HG02840 (cell line): ENCODE data around the gene HIGD2A.

Experiments used
- ATAC-seq: cut with Tn5 transposase; IDR thresholded peaks from one replicate; pipeline ENCODE4 v1.9.1; 2021; ENCODE audit warnings: mild to moderate bottlenecking, moderate library complexity, moderate number of reproducible peaks; ENCODE audit not compliant: unreplicated experiment, low FRiP score

The HIGD2A gene

DNA sequence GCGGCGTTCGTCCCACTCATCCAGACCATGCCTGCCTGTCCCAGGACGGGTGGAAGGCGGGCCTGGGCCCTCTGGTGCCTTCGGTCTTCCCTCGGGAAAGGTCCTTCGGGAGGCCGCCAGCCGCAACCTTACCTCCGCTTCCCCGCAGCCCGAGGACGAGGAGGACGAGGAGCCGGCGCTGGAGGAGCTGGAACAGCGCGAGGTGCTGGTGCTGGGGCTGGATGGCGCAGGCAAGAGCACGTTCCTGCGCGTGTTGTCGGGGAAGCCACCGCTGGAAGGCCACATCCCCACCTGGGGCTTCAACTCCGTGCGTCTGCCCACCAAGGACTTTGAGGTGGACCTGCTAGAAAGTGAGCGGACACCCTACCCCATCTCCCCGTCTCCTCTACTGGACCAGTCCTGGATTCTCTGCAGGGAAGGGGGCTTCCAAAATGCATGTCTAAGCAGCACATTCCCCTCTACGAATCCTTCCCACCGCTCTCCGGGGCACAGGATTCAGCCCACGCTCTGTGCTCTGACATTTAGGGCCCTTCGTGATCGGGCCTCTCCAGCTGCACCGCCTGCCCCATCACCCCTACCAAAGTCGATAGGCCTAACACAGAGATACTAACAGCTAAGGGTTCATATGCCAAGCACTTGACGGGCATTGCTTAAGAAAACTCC lies 22.2 kb upstream of the HIGD2A start:
- no peak for ATAC-seq

- no peak for ATAC-seq
Observed at GRCh38 chr5:176368726-176369125, 19.8 kb upstream of the HIGD2A start.

GRCh38 chr5:176369934-176370711 lies 18.4 kb upstream of the HIGD2A start:
- ATAC-seq, result no peak

- no peak for ATAC-seq
Observed at GRCh38 chr5:176371621-176372539, 16.7 kb upstream of the HIGD2A start.

DNA sequence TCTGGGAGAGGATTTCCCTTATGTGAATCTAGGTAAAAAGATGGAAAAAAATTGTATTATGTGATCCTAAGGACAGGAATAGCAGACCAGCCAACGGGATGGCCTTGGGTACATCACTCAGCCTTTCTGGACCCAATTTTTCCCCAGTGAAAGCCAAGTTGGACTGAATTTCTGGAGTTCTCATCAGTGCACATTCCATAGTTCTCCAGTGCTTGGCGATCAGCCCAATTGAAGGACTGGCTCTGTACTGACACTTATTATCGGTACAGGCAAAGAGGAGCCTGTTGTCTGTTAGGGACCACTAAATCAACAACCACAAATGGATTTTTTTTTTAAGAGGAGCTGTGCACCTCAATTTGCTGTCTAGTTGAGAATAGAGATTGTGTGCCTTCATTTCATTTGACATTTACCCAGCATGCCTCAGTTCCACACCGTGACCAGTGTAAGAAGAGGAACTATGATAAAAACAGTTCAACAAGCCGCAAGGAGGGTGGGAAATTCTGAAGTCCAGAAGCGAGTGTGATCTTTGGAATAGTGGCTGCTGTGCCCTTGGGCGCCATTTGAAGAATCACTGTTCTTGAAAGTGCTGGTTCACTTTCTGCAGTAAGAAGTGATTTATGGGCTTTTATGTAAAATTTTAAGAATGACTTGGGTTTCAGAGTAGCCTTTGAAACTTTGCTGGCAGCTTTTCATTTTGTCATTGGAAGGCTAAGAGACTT lies 15.3 kb upstream of the HIGD2A start:
- no peak for ATAC-seq

GRCh38 chr5:176379881-176380280 lies 8.7 kb upstream of the HIGD2A start:
- no peak for ATAC-seq

- ATAC-seq, result no peak
Observed at GRCh38 chr5:176381423-176381822, 7.1 kb upstream of the HIGD2A start.

DNA sequence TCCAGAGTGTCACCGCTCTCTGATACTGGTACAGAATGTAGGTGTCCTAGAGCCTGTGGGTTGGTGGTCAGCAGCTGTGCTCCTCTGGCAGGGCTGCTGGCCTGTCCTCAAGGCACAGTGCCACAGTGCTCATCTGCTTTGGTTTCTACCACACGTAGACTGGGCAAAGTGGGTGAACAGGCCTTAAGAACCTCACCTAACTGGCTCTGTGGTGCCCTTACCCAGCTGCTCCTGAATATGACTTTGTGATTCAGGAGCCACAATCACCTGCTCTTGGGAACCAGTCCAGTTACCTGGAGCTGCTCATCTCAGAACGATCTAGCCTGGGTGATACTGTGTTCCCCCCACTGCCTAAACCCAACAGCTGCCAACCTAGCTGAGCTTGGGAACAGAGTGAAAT lies 6.6 kb upstream of the HIGD2A start:
- no peak for ATAC-seq

- no peak for ATAC-seq
Observed at GRCh38 chr5:176382721-176383120, 5.8 kb upstream of the HIGD2A start.

DNA sequence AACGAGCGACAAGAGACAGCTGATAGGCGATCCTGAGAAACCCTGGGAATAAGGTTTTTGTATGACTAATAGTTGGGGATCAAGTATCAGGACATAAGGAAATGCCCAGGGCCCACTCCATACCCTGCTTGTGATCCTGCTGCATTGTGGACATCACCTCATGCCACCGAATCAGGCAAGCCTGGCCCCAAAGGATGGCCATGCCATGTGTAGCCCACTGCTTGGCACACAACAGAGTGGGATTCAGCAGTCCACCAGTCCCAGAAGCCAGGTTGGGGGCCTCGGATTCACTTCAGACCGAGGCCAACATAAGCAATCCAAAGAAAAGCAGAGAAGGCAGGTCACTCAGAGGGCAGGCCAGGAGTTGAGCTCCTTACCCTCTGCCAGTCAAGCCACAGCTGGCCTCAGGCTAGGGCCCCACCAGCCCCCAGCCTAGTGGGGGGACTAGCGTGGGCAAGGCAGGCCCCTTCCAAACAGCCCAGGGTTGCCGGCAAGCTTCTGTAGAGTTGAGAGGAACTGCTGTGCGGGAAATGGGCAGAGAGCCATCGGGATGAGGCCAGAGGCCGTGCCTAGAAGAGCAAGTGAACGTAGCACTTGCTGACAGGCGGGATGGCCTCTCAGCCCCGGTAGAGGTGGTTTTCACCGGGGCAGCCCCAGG lies 5.2 kb upstream of the HIGD2A start:
- ATAC-seq, result no peak

DNA sequence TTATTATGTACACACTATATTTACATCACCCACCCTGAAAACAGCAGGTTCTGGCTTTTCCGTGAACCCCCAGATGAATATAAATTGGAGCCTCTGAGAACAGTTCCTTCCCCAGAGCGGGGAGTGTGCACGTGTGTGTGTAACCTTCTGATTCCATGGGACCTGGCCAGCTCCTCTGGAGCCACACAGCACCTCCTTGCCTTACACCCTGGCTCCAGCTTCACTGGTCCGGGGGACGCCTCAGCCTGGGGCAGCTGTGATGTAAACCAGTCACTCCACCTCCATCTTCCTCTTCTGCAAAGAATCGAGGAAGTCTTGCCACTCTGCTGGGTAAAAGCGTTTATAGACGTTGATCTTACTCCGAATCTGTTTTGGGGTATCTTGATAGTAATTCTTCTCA lies 4.6 kb upstream of the HIGD2A start:
- no peak for ATAC-seq

DNA sequence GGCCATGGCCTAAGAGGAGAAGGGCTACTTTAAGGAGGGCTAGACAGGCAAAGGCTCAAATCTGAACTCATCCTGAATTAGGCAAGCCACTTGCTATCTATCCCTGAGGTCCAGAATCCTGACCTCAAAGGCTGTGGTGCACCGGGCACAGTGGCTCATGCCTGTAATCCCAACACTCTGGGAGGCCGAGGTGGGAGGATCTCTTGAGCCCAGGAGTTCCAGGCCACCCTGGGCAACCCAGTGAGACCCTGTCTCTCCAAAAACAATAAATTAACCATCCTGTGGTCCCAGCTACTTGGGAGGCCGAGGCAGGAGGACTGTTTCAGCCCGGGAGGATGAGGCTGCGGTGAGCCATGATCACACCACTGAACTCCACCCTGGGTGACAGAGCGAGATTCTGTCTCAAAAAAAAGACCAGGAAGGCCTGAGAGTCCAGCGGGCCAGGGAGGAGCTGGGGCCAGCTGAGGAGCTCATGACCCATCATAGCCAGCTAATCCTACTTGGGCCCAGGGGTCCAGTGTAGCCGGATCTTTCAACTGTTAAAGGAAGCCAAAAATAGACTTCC lies 4.1 kb upstream of the HIGD2A start:
- no peak for ATAC-seq

- ATAC-seq, result no peak
Observed at GRCh38 chr5:176384991-176385390, 3.6 kb upstream of the HIGD2A start.

DNA sequence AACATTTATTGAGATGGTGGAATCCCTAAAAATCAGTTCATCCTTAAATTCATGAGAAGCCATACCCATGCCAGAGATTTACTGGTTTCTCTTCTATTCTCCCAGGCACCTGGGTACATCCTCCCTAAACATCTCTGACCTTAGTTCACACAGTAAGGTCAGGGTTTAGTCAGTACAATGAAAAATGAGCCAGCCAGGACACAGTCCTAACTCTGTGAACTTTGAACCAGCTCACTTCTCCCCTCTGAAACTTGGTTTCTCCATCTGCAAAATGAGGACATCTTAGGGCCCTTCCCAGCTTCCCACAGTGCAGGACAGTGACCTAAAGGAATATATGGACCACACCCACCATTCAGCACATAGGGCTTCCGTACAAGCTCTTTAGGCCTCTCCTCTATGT lies 2.1 kb upstream of the HIGD2A start:
- no peak for ATAC-seq

DNA sequence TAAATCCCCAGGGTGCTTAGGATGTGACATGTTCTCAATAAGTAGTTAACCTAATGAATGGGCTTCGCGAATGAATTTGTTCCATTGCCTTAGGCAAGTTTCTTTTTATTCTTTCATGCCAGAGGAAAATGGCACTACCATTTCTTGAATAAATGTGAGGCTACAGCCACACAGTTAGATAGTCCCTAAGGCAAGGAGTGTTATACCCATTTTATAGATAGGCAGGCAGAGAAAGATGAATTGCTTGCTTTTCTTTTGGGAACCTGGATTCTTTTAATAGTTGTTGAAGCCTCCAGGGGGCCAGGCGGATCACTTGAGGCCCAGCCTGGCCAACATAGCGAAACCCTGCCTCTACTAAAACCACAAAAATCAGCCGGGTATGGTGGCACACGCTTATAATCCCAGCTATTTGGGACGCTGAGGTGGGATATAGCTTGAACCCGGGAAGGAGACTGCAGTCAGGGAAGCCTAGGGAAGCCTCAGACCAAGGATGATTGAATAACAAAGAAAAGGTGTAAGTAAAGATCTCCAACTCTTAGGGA lies 1.1 kb upstream of the HIGD2A start:
- no peak for ATAC-seq

DNA sequence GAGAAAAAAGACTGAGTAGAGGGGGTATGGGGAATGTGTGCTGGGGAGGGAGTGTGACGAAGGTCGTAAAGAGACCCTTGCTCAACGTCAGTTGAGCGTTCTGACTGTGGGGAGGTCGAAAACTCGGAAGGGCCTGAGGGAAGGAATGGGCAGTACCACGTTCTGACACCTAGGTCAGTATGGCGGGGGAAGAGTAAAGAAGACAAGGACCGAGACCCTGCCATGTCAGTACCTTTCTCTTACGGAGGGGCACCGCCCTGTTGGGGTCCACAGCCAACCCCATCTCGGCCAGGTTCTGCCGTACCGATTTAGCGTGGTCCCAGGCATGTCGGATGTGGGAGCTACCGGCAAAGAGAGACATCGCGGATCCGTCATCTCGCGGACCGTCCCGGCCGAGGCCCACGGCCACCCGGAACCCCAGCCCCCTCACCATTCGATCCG lies 528 bp upstream of the HIGD2A start:
- no peak for ATAC-seq

- peak; percentile 34 for ATAC-seq
Observed at GRCh38 chr5:176389135-176390123, 878 bp downstream of the HIGD2A start.

GRCh38 chr5:176391479-176391878 lies 2.9 kb downstream of the HIGD2A start:
- no peak for ATAC-seq
